Stimulated activated CD8-positive, alpha-beta memory T cell treated with anti-CD3 and anti-CD28 coated beads, Interleukin-4, amount 100 ng/mL, for 1 hour (primary cell): Measurements from ENCODE around the gene GTF2A2.
"Not testable (repeated sequence)": the region's sequence is repeated elsewhere in the genome, so short reads cannot be mapped to it uniquely, and the experiment has no call there.

Experiments used
- DNase-seq, 2 donors: peaks; one replicate each; pipeline ENCODE4 v3.0.0-alpha.2; 2020; ENCODE audit warnings: low read depth in 2 of 2, low spot score in 1 of 2

The GTF2A2 gene

GRCh38 chr15:59674361-59674877 lies 17.1 kb upstream of the GTF2A2 start:
- DNase-seq = no peak

DNA sequence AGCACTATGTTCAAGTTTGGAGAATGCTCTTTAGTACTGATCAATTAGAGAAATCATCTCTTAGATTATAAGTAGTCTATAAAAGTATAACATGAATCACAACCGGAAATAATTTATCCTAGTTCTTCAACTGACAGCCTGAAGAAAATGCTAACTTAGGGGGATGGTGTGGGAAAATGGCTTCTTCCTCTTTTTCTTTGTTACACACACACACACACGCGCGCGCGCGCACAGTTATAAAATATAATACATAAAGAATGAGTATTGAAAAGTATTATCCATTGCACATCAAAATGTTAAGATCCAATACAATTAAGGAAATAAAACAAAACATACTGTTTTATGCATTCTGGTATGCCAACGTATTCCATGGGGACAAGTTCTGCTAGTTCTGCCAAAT lies 11.2 kb upstream of the GTF2A2 start:
- DNase-seq = no peak

GRCh38 chr15:59662260-59662659 lies 4.9 kb upstream of the GTF2A2 start:
- no peak for DNase-seq

DNA sequence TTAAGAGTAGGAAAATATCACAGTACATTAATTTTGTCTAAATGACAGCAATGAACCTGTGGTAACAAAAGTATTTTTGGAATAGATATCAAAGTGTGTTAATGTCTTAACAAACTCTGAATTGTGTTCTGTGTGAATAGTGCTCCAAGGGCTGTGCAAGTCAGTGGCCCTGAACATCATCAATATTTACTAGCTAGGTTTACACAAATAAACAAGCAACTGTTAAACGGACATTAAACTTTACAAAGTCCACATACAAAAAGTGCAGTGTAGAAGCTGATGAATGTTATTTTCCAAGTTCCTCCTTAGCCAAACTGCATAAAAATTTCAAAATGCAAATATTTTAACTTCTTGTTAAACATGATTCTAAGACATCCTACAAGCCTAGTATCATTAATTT lies 2.1 kb upstream of the GTF2A2 start:
- no peak for DNase-seq

GRCh38 chr15:59657635-59658125 lies 365 bp upstream of the GTF2A2 start:
- no peak for DNase-seq

DNA sequence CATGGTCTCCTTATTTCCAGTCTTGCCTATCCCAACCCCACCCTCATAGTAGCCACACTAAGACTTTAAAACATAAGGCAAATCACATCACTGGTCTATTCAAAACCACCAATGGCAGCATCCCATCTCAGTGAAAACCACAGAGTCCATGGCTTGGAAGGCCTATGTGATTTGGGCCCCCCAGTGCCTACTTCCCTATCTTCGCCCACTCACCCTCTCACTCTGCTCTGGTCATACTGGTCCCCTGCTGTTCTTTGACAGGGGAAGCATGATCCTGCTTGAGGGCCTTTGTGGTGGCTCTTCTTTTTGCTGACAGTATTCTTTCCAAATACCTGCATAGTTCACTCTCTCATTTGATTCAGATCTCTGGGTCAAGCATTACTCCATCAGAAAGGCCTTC lies 3.3 kb downstream of the GTF2A2 start:
- DNase-seq = no peak

DNA sequence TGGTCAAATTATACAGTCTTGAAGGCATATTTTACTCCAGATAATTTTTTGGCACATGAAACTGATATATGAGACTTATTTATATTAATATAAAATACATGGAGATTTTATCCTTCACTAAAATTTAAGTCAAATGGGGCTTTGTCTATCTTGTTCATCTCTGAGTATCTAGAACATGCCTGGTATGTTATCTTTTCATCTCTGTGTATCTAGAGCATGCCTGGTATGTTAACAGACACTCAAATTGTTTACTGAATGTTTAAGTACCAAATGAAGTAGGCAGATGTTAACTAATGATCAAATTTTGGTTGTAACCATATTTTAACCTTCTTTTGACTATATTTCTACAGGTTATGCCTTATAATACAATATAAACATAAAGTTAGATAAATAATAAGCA lies 7.7 kb downstream of the GTF2A2 start:
- no peak for DNase-seq

DNA sequence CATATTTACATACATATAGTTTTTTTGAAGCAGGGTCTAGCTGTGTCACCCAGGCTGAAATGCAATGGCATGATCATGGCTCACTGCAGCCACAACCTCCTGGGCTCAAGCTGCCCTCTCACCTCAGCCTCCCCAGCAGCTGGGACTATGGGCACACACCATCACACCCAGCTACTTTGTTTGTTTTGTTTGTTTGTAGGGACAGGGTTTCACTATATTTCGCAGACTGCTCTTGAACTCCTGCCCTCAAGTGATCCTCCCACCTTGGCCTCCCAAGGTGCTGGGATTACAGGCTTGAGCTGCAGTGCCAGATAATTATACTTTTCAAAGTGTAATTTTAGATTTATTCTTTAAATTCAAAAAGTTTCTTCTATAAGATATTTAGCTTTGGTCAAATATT lies 10.2 kb downstream of the GTF2A2 start:
- no peak for DNase-seq

GRCh38 chr15:59646277-59646676 lies 11.0 kb downstream of the GTF2A2 start:
- DNase-seq = no peak

- not testable (repeated sequence) for DNase-seq
These were observed 11.5 kb downstream of the GTF2A2 start for GRCh38 chr15:59645812-59646211.

DNA sequence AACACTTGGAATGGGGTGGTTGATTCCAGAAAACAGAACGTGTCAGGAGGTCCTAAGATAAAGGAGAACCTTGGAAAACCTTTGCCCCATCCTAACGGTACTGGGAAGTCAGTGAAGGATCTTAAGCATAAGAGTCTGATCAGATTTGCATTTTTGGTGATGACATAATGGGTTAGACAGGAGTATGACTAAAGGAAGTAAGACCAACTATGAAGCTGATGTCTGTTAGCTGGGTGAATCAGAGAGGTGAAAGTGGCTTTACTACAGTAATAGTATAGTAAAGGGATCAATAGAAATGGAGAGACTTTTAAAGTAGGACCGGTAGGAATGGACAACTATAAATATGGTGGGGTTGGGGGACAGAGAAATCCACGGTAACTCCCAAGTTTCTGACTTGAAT lies 12.6 kb downstream of the GTF2A2 start:
- no peak for DNase-seq

DNA sequence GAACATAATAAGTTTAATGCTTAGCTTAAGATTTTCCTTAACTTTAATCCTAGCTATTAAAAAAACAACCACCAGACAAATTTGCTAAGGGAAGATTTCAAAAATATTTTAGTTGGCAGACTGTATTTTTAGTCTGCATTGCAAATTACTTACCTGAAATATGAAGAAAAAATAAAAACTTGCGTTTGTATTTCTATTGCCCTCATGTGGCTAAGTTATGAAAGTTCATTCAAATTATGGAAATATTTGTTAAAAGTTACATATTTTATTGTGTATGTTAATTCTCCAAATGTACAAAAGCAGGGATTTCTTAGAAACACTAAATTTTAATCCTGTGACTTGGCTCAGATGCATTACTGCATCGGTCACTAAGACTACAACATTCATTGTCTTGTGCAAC lies 15.0 kb downstream of the GTF2A2 start:
- DNase-seq = no peak

DNA sequence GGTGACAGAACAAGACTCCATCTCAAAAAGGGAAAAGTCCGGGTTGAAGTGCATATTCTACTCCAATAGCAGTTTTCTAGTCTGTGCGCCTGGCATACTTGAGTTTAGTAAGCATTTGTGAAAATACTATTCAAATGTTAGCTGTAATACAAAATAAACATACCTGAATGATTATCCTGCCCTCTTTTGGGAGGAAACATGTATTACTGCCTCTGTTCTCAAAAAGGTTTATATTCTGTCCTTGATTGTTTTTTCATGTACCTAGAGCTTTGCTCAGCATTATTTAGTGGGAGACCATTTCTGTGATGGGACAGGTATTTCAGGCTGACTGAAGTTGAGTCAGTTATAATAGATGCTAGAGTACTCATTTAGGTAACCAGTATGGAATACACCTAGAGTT lies 19.8 kb downstream of the GTF2A2 start:
- not testable (repeated sequence) for DNase-seq

GRCh38 chr15:59636184-59636583 lies 21.1 kb downstream of the GTF2A2 start:
- DNase-seq = no peak

DNA sequence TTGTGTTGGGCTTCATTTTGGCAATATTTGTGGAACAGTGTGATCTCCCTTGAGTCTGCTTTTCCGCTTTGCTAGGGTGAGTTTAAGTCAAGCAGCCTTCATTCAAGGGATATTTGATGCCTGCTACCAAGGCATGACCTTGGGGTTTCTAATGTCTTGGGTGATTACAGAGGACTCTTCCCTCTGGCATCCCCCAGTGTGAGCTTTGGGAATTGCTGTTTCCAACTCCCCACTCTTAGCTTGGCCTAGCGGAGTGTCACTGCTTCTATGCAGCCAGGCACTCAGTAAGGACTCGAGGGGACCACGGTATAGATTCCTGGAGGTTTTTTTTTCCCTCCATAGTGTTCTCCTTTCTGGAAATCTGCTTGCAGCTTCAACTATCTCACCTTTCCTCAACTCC lies 24.6 kb downstream of the GTF2A2 start:
- DNase-seq = no peak

DNA sequence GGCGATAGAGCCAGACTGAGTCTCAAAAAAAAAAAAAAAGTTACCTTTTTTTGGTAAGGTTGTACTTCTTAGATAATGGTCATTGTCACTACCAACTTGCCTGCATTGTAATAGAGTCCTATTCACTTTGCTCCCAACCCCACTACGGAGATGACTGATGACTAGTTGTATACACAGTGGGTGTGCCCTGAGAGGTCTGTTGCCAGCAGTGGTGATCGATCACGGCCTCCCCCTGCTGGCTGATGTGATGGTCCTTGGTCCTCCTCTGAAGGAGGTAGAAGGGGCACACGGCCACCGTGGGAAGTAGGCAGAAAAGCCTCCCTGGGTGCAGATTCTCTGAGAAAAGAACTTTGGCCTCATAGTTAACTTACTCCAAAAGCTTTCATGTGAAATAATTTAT lies 35.0 kb downstream of the GTF2A2 start:
- no peak for DNase-seq

DNA sequence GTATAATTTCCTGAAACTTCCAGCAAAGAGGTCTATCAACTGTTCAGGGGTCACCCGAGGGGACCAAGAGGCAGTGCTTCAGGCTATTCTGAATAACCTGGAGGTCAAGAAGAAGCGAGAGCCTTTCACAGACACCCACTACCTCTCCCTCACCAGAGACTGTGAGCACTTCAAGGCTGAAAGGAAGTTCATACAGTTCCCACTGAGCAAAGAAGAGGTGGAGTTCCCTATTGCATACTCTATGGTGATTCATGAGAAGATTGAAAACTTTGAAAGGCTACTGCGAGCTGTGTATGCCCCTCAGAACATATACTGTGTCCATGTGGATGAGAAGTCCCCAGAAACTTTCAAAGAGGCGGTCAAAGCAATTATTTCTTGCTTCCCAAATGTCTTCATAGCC lies 38.9 kb downstream of the GTF2A2 start:
- no peak for DNase-seq

- no peak for DNase-seq
These were observed 40.9 kb downstream of the GTF2A2 start for GRCh38 chr15:59616379-59616778.

- no peak for DNase-seq
These were observed 41.7 kb downstream of the GTF2A2 start for GRCh38 chr15:59615661-59616060.

- DNase-seq = no peak
These were observed 43.2 kb downstream of the GTF2A2 start for GRCh38 chr15:59614153-59614552.

DNA sequence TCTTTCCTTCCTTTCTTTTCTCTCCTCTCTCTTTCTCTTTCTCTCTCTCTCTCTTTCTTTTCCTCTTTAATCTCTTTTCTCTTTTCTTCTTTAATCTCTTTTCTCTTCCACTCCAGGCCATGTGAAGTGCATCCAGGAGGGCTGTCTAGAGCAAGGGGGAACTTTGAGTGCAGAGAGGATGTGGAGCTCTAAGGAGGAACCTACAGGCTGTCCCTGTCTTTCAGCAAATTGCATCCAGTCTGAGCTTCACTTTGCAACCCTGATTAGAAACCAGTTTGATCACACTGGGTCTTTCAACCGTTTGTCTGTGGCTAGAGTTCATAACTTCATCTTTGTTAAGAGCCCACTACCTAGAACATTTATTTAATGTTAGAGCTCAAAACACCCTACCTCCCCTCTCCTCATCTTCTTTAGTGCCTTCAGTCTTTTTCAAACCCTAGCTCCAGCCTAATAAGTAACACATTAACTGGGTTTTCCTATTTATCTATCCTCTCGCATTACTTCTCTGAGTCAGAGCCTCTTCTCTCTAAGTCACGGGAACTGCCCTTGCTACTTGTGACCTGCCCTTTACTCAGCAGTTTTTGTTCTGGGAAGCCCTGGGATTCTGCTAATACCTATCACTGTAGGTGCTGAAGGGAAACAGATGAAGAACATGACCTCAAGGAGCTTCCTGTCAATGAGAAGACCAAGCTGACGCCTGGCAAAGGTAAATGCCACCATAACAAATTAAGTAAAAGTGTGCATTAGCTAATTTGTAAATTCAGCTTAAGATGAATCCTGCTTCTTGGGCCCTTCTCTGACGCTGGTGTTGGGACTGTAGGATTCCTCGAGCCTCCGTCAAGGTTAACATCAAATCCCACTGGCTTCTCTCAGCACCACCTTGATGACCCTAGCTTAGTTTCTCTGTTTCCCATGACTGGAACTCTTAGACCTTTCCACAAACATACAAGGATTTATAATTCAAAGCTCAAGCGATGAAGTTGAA lies 45.7 kb downstream of the GTF2A2 start, which contains the start of gene GCNT3:
Gene GCNT3 (plus strand): TSS at position 508 of the 985 bp plus-strand sequence. CDS start 6,456 bp downstream, outside the sequence.
- no peak for DNase-seq
